T-helper 1 cell treated with Interleukin-12 subunit alpha and Interleukin-12 subunit beta and Interleukin-4 antibody, amounts not matched to agents 30 ng/mL and 1 ng/mL, for 36 hours (primary cell): ENCODE measurements around the gene EFCAB14. TPM values are rescaled to one million over a fixed set of nuclear protein-coding genes. Genes with fewer than 3 reads are reported as not detected.
"Not testable (repeated sequence)": the region's sequence is repeated elsewhere in the genome, so short reads cannot be mapped to it uniquely, and the experiment has no call there.

Experiments used
- intact Hi-C: fragments of 100-400 bp; cut with micrococcal nuclease; formaldehyde crosslinking; loops from one replicate; pipeline ENCODE4 v1.15.1; 2024
- total RNA-seq: library from RNA; stranded (reverse); gene quantifications from 2 replicates; pipeline ENCODE4 v1.2.3, GENCODE V29; 2022

The EFCAB14 gene
- total RNA-seq, 1 donor from 2014 or later = 97.4 TPM

GRCh38 chr1:46724991-46725735 is 6.2 kb upstream of the EFCAB14 start:
- intact Hi-C loops = loop anchor here (1.0 kb wide), 9 partner anchors 10 to 319 kb away; no protein-coding TSS in a partner anchor

GRCh38 chr1:46723901-46724300 is 5.0 kb upstream of the EFCAB14 start:
- intact Hi-C loops = no loop called here

GRCh38 chr1:46721686-46722205 is 2.8 kb upstream of the EFCAB14 start:
- intact Hi-C loops = no loop called here

- intact Hi-C loops = no loop called here
Measured at GRCh38 chr1:46721204-46721603, 2.3 kb upstream of the EFCAB14 start.

GRCh38 chr1:46720319-46720718 is 1.4 kb upstream of the EFCAB14 start:
- intact Hi-C loops = not testable (repeated sequence)

- intact Hi-C loops = loop anchor here (1.0 to 5.0 kb wide), 11 partner anchors 44 to 1032 kb away; partner anchors contain the start of genes ATPAF1, CMPK1, FOXD2 and GPBP1L1
Measured at GRCh38 chr1:46719689-46720088, 775 bp upstream of the EFCAB14 start.

- intact Hi-C loops = loop anchor here (2.0 to 5.0 kb wide), 4 partner anchors 416 to 1031 kb away; partner anchors contain the start of genes FOXD2, GPBP1L1, LRRC41 and RAD54L
Measured at GRCh38 chr1:46718340-46718726, 581 bp downstream of the EFCAB14 start.

- intact Hi-C loops = loop anchor here (2.0 to 5.0 kb wide), 4 partner anchors 415 to 1030 kb away; partner anchors contain the start of genes FOXD2, GPBP1L1, LRRC41 and RAD54L
Measured at GRCh38 chr1:46717654-46718053, 1.3 kb downstream of the EFCAB14 start.

GRCh38 chr1:46714976-46715375 is 3.9 kb downstream of the EFCAB14 start:
- intact Hi-C loops = loop anchor here (5.0 kb wide), 3 partner anchors 413 to 1028 kb away; partner anchors contain the start of genes FOXD2, GPBP1L1, LRRC41 and TMEM69

GRCh38 chr1:46708121-46708520 is 10.8 kb downstream of the EFCAB14 start:
- intact Hi-C loops = no loop called here

- intact Hi-C loops = no loop called here
Measured at GRCh38 chr1:46705408-46705807, 13.5 kb downstream of the EFCAB14 start.

- intact Hi-C loops = no loop called here
Measured at GRCh38 chr1:46703927-46704641, 14.8 kb downstream of the EFCAB14 start.

GRCh38 chr1:46699666-46700065 is 19.2 kb downstream of the EFCAB14 start:
- intact Hi-C loops = no loop called here

- intact Hi-C loops = no loop called here
Measured at GRCh38 chr1:46697053-46697452, 21.9 kb downstream of the EFCAB14 start.

- intact Hi-C loops = not testable (repeated sequence)
Measured at GRCh38 chr1:46694676-46695075, 24.2 kb downstream of the EFCAB14 start.

GRCh38 chr1:46692811-46693770 is 25.8 kb downstream of the EFCAB14 start:
- intact Hi-C loops = no loop called here

GRCh38 chr1:46691997-46692790 is 26.7 kb downstream of the EFCAB14 start:
- intact Hi-C loops = no loop called here

GRCh38 chr1:46690931-46691421 is 27.9 kb downstream of the EFCAB14 start:
- intact Hi-C loops = no loop called here

- intact Hi-C loops = no loop called here
Measured at GRCh38 chr1:46689897-46690296, 29.0 kb downstream of the EFCAB14 start.

GRCh38 chr1:46689356-46689755 is 29.6 kb downstream of the EFCAB14 start:
- intact Hi-C loops = no loop called here
